GM19438 (cell line): ENCODE measurements around the gene ARID1A.
"Not testable (repeated sequence)": the region's sequence is repeated elsewhere in the genome, so short reads cannot be mapped to it uniquely, and the experiment has no call there.

Experiments used
- ATAC-seq: cut with Tn5 transposase; IDR thresholded peaks from one replicate; pipeline ENCODE4 v1.9.1; 2021; ENCODE audit warnings: low read depth; ENCODE audit not compliant: unreplicated experiment

ARID1A gene

DNA sequence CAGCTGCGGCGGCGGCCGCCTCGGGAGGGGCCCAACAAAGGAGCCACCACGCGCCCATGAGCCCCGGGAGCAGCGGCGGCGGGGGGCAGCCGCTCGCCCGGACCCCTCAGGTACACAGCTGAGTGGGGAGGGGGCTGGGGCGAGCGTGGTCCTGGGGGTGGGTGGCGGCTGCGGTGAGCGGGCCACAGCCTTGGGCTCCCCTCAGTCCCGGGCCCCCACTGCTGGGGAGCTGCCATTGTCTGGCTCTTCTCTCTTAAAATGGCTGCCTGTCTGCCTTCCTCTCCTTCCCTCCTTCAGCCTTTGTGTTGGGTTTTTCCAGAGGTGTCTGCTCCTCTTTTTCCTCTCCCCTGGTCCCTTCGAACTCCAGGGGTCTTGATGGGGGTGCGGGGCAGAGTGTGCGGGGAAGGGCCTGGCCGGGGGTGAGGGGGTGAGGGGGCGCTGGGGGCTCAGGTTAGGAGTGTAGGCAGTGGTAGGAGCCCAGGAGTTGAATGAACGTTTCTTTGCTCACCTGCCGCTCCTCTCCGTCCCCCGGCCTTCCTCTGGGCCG is 1.7 kb downstream of the ARID1A start:
- ATAC-seq: no peak

DNA sequence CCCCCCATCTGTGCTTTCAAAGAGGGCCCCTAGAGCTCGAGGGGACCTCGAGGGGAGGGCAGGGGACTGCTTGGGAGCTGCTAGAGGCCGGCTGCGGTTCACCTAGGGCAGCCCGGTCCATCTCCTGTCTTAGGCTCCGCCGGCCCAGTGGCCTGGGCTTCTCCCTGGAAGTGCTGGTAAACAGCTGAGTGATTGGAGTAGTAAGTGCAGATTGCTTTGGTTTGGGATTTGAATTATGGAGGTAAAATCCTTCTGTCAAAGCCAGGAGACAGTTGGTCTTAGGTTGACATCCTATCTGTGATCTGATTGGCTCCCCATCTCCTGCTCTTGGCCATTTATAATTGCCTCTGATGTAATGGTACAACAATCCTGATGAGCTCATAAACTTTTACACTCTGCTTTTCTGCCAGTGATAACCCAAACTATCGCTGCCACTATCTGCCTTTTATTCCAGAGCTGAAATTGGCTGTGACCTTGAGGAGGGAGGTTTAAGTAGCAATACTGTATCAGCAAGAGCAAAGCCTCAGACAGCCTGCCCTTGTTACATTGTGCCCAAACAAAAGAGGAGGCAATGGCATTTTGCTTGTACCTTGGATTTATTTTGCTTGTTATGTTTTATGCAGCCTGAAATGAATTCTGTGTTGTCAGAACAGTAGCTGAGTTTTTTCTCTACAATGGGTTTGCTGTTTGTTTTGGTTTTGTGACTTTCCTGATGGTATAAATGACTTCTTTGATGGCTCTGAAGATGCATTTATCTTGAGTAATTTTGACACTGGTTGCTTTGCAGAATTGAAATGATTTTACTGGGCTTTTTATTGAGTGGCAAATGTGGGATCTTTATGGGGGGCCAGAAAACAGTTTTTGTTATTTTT is 2.4 kb downstream of the ARID1A start:
- ATAC-seq: no peak

- no peak for ATAC-seq
These were observed 4.9 kb downstream of the ARID1A start for GRCh38 chr1:26700711-26701110.

DNA sequence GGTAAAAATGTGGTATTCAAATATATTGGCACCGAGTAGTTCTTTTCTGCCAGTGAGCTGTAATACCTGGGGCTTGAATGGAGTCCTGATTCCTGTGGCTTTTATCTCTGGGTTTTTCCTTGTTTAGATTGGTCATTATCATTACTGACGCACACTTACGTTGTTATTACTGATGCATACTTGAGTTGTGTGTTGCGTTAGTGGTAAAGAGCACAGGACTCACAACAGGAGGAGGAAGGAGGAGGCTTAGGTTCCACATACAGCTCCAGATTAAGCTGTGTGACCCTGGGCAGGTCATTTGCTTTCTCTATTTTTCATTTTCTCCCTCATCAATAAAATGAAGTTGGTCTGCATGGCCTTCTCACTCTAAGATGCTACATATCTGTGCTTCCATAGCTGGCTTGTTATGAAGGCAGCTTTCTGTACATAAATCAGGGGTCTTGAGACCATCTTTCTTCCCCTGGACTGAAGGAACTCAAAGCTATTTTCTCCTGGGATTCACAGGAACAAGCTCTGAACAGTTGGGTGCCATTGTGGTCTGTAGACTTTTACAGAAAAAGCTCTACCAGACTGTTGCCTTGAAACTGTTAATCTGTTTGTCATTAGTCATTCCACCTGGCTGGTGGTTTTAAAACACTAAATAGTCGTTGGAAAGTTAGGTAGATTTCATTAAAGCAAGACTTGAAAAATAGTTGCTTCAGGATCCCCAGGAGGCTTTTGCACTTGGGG is 5.6 kb downstream of the ARID1A start:
- ATAC-seq: no peak

GRCh38 chr1:26701995-26702679 is 6.3 kb downstream of the ARID1A start:
- ATAC-seq: no peak

- no peak for ATAC-seq
These were observed 6.8 kb downstream of the ARID1A start for GRCh38 chr1:26702680-26703038.

DNA sequence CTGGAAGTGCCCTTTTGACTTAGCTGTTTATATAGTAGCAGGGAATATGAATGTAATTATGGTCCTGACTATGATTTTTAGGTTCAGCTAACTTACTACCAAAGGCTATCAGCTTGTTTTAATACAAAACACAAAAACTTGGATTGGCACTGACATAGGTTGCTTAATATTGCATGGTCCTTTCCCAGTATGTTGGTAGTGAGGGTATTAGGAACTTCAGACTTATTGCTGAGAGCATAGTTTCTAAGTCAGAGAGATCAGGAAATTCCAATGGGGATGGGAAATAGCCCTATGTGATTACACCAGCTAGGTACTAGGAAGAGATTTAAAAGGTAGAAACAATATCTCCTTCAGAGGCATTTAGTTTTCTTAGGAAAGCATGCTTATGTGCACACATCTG is 7.7 kb downstream of the ARID1A start:
- ATAC-seq: no peak

DNA sequence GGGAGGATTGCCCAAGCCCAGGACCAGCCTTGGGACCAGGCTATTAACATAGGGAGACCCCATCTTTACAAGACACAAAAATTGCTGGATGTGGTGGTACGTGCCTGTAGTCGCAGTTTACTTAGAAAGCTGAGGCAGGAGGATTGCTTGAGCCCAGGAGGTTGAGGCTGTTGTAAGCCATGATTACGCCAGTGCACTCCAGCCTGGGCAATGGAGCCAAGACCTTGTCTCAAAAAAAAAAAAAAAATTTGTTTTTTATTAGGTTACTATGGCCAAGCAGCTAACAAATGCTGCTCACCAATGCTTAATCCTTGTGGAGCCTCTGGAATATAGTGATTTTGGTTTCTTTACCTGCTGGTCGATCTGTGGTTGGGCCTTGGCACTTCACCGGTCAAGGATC is 8.8 kb downstream of the ARID1A start:
- no peak for ATAC-seq

- ATAC-seq: not testable (repeated sequence)
These were observed 9.4 kb downstream of the ARID1A start for GRCh38 chr1:26705227-26705626.

- no peak for ATAC-seq
These were observed 10.0 kb downstream of the ARID1A start for GRCh38 chr1:26705788-26706311.

- ATAC-seq: no peak
These were observed 10.5 kb downstream of the ARID1A start for GRCh38 chr1:26706315-26706714.

DNA sequence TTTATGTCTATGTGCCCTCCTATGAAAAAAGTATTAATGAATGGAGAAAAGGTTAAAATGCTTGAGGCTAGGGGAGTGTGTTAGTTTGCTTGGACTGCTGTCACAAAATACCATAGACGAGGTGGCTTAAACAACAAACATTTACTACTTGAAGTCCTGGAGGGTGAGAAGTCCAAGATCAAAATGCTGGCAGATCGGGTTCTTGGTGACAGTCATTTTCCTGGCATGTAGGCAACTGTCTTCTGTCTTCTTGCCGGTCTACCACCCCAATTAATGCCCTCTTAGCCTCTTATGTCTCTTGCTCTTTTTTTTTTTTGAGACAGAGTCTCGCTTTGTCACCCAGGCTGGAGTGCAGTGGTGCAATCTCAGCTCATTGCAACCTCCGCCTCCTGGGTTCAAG is 15.0 kb downstream of the ARID1A start:
- ATAC-seq: no peak

GRCh38 chr1:26711777-26712176 is 16.0 kb downstream of the ARID1A start:
- no peak for ATAC-seq

- no peak for ATAC-seq
These were observed 21.2 kb downstream of the ARID1A start for GRCh38 chr1:26717017-26717491.

DNA sequence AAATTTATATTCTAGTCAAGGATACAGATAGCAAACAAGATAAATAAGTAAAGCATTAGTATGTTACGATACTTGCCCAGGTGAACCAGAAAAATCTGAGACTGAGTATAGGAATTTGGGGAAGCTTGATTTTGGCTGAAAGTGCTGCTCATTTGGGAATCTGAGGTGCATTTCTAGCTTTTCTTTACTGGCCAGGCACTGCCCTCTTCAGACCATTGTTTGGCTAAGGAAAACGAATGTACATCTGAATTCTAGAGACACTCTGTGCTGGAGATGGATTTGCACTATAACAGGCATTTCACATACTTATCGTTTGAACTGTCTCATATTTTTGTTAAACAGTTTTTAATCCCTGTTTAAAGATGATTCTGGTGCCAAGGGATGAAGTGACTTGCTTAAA is 23.4 kb downstream of the ARID1A start:
- ATAC-seq: no peak

DNA sequence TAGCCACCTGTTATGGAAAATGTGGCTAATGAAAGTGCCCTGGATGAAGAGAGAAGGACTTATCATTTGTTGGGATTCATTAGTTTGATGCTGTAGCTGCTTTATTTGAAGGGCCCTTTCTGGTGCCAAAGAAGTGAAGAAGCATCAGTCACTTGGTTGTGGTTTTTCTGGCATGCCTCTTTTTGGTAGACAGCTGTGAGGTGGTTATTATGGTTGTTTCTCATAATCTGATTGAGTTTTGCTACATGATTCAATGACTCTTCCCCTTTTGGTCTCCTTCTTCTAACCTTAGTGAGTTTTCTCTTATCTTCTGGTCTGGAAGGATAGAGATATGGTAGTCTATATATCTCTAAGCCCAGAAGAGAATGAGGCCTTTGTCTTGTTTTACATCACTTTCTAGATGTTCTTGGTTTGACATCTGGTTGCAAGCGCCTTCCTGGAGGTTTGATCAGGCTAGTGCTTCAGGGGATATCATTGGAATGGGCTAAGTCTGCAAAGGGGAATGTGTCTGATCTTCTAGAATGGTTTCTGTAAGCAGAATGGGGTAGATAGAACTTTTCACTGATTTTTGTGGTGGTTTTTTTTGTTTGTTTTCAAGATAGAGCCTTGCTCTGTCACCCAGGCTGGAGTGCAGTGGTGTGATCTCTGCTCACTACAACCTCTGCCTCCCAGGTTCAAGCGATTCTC is 26.0 kb downstream of the ARID1A start:
- ATAC-seq: no peak

- ATAC-seq: peak; percentile 63
These were observed 27.5 kb downstream of the ARID1A start for GRCh38 chr1:26723013-26723991.

GRCh38 chr1:26724118-26724517 is 28.3 kb downstream of the ARID1A start:
- no peak for ATAC-seq

DNA sequence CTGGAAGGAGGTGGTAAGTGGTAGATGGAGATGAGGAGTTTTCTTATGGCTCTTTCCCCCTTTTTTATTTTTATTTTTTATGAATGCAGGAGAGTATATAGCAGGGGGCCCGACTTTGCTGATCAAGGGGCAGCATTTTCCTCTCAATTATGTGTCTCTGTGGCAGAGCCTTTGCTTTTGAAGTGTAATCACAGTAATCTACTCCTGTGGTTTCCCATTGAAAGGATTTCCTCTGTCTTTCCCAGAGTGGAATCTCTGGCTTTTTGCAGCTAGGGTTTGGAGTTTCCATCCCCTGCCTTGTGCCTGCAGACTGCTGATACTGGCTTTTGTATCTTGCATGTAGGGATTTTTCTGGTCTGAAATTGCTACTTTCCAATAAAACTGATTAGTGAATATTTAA is 29.1 kb downstream of the ARID1A start:
- no peak for ATAC-seq
